ENCODE results near the gene NECAB2.

NECAB2 gene

DNA sequence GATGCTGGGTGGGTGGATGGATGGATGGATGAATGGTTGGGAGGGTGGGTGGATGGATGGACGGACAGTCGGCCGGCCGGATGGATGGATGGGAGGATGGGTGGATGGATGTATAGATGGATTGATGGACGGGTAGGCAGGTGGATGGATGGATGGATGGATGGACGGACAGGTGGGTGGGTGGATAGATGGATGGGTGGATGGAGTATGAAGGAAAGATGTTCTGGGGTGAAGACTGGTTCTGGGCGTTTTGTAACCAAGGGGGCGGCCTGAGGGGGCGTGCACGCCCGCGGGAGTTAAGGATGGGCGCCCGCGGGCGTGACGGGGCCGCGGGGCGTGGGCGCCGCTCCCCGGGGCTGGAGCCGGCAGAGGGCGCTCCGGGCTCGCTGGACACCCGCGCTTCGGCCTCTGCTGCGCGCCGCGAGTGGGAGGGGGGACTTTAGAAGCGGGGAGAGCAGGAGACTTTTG, at the start of gene NECAB2:
TSS of gene NECAB2 (plus strand) at position 407 of the 468 bp plus-strand sequence. CDS start 405 bp downstream, outside the sequence.
- DNase-seq (ENCODE audit: low read depth in 4 of 4, low spot score in 1 of 4): no peak

DNA sequence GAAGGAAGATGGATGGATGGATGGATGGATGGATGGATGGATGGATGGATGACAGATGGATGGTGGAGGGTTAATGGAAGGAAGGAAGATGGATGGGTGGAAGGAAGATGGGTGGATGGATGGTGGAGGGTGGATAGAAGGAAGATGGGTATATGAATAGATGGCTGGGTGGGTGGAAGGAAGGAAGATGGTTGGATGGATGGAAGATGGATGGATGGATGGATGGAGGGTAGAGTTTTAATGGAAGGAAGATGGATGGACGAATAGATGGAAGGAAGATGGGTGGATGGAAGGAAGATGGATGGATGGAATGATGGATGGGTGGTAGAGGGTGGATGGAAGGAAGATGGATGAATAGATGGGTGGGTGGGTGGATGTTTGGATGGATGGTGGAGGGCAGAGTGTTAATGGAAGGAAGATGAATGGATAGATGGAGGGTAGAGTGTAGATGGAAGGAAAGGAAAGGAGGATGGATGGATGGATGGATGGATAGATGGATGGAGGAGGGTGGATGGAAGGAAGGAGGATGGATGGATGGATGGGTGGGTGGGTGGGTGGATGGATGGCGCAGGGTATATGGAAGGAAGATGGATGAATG, 47.1 kb upstream of the NECAB2 start:
- DNase-seq (ENCODE audit: low read depth in 4 of 4, low spot score in 1 of 4): no peak

DNA sequence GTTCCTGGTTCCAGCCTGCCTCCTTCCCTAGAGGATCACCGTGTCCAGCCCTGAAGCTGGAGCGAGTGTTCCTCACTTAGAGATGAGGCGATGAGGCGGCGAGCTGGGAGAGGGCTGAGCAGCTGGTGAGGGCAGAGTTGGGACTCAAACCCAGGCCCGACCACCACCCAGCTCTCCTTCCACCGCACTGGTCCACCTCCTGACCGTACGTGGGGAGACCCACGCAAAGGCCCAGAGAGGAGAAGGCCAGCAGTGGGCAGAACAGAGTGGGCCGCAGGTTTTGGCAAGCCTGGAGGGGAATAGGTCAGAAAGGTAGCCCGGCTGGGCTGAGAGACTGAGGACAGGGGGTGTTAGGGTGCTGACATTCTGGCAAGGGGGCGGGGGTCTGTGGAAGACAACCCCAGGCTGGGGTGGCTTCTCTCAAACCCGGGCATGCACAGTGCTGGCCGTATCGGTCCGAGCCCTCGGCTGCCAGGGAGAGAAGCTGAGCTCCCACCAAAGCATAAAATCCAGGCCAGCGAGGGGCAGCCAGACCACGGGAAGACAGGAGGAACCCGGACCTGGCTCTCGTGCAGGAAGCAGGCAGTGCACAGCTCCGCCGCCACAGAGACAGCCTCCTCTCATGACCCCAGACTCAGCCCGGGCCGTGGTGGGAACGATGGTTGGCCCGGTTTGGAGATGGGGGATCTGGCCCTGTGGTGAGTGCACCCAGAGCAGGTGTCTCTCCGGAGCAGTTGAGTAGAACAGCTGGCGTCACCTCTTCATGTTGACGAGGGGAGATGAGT, 44.3 kb upstream of the NECAB2 start:
- no peak for DNase-seq (ENCODE audit: low read depth in 4 of 4, low spot score in 1 of 4)

DNA sequence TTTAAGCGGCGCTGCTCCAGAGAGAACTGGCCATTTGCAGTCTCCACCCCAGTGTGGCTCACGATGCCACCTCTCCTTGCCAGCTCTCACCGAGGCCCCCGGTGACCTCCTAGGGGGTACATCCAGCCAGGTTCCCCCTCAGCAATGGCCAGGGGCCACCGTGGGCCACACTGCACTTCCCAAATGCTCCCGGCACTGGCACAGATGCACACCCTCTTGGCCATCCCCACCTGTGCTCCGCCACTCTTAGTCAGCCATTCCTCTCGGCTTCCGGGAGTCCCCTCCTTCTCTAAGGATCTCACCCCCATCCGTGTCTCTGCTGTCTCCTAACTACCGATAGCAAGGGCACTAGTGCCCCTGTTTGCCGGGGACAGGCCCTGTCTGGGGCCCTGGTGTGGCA, 43.4 kb upstream of the NECAB2 start:
- no peak for DNase-seq (ENCODE audit: low read depth in 4 of 4, low spot score in 1 of 4)

DNA sequence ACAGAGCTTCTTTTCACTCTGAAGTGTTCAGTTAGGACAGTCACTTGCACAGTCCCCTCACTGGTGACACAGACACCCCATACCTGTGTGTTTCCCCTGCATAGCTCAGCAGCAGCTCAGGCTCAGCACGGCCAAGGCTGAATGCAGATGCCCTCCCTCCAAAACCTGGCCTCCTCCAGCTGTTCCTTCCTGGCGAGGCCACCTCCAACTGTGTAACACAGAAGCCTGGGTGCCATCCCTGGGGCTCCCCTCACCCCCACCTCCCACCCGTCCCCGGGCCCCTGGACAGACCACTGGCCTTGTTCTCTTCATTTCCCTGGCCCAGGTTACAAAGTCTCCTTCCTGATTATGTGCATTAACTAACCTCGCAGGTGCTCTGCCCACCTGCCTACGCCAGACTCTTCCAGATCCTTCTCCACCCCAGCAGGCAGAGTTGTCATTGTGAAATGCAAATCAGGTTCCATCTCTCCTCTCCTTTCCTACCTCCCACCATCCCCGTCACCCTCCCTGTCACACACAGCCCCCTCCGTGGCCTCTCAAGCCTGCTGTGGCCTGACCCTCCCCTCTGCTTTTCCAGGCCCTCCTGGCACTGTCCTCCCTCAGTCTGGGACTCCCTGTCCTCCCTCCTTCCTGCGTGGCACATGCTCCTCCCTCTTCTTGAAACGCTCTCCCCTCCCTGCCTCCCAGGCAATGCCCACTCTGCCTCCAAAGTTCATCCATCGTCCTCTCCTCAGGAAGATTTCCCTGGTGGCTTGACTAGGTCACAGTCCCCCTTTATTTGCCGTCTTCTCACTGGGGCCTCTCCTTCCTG, 42.7 kb upstream of the NECAB2 start:
- no peak for DNase-seq (ENCODE audit: low read depth in 4 of 4, low spot score in 1 of 4)

DNA sequence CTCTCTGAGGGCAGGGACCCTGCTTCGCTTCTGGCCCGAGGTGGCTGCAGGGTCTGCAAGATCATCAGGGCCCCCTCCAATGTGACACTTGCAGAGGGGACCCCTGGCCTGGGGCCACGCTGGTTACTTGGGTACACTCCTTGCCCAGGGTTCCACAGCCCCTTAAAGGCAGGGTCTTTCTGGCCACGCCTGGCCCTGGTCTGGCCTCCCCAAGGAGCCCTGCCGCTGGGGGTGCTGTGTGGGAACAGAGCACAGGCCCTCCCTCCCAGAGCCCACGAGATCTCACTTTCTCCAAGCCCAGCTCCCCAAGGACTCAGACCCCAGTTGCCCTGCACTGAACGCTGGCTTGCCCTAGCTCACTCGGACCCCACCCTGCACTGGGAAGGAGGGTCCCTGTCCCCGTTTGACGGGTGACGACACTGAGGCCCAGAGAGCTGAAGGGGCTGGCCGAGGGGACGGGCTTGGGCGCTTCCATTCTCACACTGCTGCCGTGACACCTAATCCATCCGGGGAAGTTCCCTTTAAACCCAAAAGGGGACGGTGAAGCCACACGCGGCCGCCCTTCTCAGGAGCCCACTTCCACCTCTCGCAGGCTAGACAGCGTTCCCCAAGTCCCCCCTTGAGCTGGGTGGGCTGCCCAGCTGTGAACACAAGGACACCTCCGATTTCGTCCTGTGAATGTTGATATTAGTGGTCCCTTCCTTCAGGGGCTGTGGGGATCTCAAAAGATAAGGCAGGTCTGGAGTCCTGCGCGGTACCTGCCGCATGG, 41.9 kb upstream of the NECAB2 start:
- DNase-seq (ENCODE audit: low read depth in 4 of 4, low spot score in 1 of 4): no peak

DNA sequence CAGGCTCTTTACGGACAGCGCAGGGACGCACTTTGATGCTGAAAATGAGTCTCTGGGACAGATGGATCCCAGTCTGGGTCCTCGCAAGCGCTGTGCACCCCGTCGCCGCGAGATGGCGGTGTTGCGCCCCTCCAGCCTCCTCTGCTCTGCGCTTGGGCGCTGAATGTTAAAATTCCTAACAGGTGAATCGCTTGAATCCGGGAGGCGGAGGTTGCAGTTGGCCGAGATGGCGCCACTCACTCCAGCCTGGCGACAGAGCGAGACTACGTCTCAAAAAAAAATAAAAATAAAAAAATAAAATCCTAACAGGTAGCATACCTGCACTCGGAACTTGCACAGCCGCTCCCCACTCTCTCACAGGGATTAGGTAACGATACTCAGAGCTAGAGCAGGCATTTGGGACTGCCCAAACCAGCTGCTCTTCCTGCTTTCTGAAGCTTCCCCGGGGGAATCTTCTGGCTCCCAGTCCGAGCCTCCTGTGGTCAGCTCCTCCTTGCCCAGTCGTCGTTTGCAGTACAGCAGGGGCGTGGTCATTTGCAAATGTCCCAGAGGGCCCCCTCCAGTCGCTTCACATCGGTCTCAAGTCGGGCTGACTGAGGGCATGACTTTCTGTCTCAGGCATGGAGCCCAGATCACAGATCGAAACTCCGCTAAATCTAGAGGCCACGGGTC, 41.2 kb upstream of the NECAB2 start:
- DNase-seq (ENCODE audit: low read depth in 4 of 4, low spot score in 1 of 4): peak; percentile 25 to 55 (median 45)

DNA sequence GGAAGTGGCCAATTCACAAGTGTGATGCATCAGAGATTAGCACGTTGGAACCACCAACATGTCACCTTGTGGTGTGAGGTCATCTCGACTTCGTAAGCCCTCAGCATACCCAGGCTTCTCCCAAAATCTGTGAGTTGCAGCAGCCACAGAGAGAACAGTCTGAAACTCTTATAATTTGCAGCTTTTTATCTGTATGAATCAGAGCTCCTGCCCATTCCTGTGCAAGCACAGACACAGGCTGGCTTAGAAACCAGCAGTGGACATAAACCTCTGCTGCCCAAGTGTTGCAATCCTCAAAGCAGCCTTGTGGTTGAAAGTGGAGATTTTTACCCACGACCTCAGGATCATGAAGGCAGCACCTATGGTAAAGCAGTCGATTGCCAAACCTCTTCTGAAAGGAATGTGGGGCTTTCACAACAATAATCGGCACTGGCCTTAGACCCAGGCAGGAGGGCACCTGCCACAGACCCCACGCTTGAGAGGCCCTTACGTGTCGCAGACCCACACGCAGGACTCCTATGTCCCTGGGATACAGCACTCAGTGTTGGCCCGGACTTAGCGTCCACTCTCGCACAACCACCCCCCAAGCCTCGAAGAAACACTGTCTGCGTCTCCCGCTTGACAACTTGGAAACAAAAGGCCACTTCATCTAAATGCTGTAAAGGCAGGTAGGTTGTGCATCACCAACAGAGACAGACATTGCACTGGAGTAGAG, 39.5 kb upstream of the NECAB2 start:
- no peak for DNase-seq (ENCODE audit: low read depth in 4 of 4, low spot score in 1 of 4)

DNA sequence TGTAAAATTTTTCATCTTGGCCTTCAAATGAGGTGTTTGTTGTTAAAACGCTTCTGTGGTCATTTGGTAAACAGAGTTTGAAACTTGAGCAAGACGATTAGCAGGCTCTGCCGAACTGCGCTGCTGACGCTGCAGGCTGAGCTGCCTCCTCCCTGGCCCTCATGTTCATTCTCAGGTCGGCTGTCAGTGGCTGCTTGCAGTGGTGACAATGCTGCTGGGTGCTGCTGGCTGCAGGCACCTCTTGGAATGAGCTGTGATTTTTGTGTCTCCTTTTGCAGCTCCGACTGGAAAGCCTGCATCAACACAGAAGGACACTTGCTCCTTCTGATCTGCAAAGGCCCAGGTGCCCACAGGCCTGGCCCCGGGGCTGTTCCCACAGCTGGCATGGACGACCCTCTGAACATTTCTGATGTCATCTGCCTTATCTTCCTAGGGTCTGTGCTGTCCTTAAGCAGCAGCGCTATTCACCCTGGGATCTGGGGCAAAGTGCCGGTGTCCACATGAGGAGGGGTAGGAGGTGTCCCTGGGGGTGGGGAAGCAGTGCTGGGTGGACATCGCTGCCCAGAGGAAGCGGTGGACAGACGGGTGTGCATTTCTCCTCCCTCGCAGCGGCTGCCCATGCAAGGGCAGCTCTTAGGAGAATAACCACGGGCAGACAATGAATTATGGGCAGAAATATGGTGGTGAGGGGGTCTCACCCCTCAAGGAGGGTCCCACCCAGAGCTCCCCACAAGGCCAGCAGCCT, 38.1 kb upstream of the NECAB2 start:
- no peak for DNase-seq (ENCODE audit: low read depth in 4 of 4, low spot score in 1 of 4)

DNA sequence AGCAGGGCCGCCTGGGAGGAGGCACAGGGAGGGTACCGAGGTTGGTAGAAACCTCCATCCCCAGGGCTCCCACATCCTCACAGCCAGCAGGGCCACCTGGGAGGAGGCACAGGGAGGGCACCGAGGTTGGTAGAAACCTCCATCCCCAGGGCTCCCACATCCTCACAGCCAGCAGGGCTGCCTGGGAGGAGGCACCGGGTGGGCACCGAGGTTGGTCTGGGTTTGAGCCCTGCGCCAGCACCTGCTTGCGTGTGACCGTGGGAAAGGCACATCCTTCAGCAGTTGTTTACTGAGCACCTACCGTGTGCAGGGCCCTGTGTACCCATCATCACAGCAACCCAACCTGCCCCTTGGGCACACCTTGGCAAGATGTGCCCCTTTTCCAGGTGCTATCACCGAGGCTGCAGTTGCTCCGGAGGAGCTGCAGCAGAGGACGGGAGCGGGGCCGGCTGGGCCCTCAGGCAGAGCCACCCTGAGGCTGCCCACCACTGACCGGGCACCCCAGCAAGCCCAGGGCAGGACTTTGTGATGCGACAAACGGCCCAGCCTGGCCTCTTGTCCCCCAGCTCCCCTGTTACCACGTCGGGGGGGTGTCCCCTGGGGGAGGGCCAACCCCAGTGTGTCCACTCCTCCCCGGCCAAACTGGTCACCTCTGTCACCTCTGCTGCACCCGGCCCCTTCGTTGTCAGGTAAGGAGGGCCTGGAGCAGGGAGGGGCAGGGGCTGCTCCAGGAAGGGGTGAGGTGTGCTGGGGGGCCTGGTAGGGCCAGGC, 37.1 kb upstream of the NECAB2 start:
- DNase-seq (ENCODE audit: low read depth in 4 of 4, low spot score in 1 of 4): no peak

DNA sequence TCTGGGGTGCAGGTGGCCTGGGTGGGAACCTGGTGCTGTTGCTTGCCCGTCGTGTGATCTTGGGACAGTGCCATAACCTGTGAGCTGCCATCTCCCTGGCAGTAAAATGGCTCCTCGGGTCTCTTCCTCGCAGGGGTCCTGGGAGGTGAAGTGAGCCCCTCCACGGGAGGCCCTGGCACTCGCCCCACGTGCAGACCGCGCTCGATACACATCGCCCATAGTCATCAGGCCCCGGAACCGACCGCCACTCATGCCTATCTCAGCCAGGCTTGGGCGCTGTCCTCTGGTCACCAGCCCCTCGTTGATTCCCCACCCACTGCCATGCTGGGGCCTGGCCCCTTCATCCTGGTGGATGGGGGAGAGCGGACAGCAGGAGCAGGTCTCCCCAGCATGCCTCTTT, 36.5 kb upstream of the NECAB2 start:
- DNase-seq (ENCODE audit: low read depth in 4 of 4, low spot score in 1 of 4): no peak

DNA sequence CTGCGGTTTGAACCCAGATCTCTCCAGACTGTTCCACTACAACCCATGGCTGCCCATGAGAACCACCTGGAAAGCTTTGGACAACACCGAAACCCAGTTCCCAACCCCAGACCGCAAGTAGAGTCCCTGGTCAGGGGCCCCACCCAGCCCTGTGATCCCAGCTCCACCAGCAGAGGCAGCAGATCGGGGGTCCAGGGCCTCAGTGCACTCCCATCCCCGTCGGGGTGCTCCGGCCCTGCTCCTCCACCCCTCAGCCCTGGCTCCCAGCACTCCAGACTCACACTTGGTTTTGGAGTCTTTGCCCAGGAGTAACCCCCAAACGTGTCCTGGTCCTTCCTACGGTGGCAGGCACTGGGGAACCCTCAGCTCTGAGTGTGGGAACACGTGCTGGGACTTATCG, 35.7 kb upstream of the NECAB2 start:
- no peak for DNase-seq (ENCODE audit: low read depth in 4 of 4, low spot score in 1 of 4)

DNA sequence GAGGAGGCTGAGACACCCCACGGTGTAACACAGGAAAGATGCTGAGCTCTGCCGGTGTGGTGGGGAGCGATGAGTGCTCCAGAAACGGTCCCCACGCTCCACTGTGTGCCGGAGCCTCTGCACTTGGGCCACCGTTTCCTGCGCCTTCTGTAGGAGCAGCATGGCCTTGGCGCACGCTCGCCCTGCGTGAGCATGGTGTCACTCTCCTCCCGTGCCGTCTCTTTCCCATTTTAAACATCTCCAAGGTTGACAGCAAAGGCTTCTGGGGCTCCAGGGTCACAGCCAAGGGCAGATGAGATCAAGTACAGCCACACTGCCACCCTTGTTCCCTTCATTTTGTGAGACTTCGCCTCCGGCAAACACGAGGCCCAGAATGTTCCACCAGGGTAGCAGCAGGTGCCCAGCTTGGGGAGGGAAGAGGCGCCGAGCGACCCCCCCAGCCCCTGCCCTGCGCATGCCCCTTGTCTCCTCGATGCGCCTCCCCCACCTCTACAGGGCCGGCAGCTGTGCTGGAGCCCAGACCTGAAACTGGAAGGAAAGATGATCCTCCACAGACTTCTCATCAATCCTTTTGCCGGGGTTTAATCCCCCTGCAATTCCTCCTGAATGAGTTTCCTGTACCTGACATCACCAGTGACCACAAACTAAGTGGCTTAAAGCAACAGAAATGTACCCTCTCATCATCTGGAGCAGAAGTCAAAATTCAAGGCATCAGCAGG, 34.9 kb upstream of the NECAB2 start:
- DNase-seq (ENCODE audit: low read depth in 4 of 4, low spot score in 1 of 4): no peak

DNA sequence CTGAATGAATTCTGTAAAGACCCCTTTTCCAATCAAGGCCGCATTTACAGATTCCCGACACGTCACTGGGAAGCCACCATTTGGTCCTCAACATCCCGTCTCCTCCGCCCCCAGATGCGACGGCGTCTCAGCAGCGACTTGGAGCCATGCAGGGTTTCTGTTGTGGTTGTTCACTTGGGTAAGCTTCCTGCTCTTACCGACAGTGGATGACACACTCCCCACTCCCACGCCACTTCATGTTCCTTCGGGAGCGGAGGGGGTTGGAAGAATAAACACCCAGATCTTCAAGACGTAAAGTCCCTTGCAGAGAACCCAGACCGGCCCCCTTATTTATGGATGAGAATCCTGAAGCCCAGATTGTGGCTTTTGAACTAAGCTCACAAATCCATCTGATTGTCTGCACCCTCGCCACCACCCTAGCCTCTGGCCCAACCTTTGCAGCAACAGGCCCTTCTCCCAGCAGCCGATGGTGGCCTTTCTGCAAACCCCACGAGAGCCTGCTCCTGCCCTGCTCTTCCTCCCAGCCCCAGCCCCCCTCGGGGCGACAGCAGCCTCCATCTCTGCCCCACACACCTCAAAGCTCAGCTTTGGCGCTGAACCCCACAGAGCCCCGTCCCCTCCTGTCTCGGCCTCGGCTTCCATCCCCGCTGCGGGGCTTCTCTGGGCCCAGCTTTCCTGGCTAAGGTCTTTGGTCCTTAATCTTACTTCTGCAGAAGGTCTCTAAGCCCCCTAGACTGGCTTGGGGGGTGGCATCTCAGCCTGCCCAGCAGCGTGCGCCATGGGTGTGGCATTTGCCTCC, 34.0 kb upstream of the NECAB2 start:
- DNase-seq (ENCODE audit: low read depth in 4 of 4, low spot score in 1 of 4): no peak

DNA sequence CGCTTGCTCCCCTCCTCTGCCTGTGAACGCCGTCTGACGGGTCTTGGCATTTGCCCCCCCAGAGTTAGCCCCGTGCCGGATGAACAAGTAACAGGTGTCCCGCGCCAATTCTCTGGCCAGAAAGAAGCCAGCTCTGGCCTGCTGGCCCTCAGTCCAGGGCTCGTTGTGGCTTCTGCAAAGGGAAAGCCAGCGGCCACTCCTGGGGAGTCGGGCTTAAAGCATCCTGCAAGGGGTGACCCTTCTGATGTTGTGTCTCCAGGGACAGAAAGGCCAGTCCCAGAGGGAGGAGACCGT, 33.4 kb upstream of the NECAB2 start:
- DNase-seq (ENCODE audit: low read depth in 4 of 4, low spot score in 1 of 4): no peak

DNA sequence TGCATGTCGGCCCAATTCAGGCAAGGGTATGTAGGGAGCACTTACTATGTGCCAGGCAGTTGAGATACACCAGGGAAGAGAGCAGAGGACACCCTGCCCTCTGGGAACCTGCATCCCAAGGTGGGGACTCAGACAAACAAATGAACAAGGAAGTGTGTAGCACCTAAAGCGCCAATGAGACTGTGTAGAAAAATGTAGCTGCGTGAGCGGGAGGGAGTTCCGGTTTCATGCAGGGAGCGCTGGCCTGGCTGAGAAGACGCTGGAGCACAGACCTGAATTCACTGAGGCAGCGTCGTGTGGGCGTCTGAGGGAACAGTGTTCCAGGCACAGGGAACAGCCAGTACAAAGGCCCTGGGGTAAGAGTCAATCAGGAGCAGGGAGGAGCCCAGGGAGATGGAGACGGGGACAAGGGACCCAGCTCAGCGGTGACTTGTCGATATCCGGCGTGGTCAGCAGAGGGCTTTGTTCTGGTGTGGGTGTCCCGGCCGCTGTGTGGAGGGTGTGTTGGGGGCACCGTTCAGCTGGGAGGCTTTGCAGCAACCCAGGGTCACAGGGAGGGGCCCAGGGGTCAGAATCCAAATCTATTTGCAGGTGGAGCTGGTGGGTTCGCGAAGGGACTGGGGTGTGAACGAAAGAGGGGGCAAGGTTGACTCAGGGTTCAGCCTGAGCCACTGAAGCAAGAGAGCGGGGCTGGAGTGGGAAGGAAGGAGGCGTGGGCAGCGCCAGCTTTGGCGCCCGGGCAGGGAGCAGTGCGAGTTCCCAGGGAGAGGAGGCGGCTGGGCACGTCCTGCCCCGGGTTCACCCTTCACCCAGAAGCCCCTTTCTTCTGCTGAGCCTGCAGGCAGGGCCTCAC, 32.8 kb upstream of the NECAB2 start:
- no peak for DNase-seq (ENCODE audit: low read depth in 4 of 4, low spot score in 1 of 4)

Data from stimulated activated CD4-positive, alpha-beta T cell treated with anti-CD3 and anti-CD28 coated beads, Interleukin-1b, Interleukin-23, amount 100 ng/mL, for 24 hours (primary cell).